Activated CD4-positive, alpha-beta T cell treated with anti-CD3 and anti-CD28 coated beads, Interleukin-2, amount 10 ng/mL, durations not matched to agents 24 days and 14 days (primary cell): Measurements from ENCODE around the gene ADORA1. TPM values are rescaled to one million over a fixed set of nuclear protein-coding genes. Genes with fewer than 3 reads are reported as not detected.

ENCODE experiments used
- DNase-seq: peaks from one replicate; pipeline ENCODE4 v3.0.0; 2022
- H3K27ac Mint-ChIP-seq: one replicate; pipeline ENCODE4 v1.8.0; 2022; ENCODE audit warnings: mild to moderate bottlenecking, mixed read lengths
- H3K27me3 Mint-ChIP-seq: one replicate; pipeline ENCODE4 v1.8.0; 2022; ENCODE audit warnings: mixed read lengths
- H3K36me3 Mint-ChIP-seq: one replicate; pipeline ENCODE4 v1.8.0; 2022; ENCODE audit warnings: low read depth, mild to moderate bottlenecking, mixed read lengths
- H3K4me1 Mint-ChIP-seq: one replicate; pipeline ENCODE4 v1.8.0; 2021; ENCODE audit warnings: mixed read lengths
- H3K4me3 Mint-ChIP-seq: one replicate; pipeline ENCODE4 v1.8.0; 2022; ENCODE audit warnings: mild to moderate bottlenecking, moderate library complexity, mixed read lengths
- H3K9me3 Mint-ChIP-seq: one replicate; pipeline ENCODE4 v1.8.0; 2021; ENCODE audit warnings: mixed read lengths
- intact Hi-C: fragments of 100-400 bp; cut with micrococcal nuclease; formaldehyde crosslinking; loops from one replicate; pipeline ENCODE4 v1.15.1; 2023
- total RNA-seq: library from RNA; stranded (reverse); gene quantifications from 2 replicates; pipeline ENCODE4 v1.2.3, GENCODE V29; 2022

Gene ADORA1
- total RNA-seq = not detected in 2 replicates

DNA sequence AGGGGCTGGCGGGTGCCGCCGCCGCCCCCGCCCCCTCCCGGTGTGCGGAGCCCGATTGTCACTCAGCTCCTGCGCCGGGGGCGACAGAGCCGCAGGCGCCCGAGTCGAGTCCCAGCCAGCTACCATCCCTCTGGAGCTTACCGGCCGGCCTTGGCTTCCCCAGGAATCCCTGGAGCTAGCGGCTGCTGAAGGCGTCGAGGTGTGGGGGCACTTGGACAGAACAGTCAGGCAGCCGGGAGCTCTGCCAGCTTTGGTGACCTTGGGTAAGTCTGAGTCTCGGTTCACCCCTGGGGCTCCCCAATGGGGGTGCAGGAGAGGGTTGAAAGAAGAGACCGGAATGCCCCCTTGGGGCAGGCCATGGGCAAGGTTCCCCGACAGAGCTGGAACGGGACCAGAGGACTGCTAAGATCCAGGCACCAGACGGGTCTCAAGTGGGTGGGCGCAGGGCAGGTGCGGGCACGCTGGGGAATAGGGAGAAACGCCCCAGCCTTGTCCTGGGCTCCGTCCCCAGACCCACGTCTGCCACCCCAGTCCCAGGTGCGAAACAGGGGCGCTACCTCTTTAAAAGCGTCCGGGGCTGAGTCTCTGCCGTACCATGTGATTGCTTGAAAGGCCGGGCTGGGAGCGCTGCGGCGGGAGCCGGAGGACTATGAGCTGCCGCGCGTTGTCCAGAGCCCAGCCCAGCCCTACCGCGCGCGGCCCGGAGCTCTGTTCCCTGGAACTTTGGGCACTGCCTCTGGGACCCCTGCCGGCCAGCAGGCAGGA is at the start of gene ADORA1:
Gene ADORA1, plus strand, starts transcription at position 61 of the 765 bp plus-strand sequence. CDS start 1,116 bp downstream, outside the sequence.
- H3K4me3 Mint-ChIP-seq = peak within 1 kb of the TSS; percentile 18
- no peak for DNase-seq
- no peak within 1 kb of the TSS for H3K27ac Mint-ChIP-seq
- H3K27me3 Mint-ChIP-seq = peaks cover 51% of the 10 kb centered on the region
- no peaks in the 10 kb centered on the region for H3K9me3 Mint-ChIP-seq
- H3K4me1 Mint-ChIP-seq = peaks cover 7% of the 10 kb centered on the region
- no peaks in the 10 kb centered on the region for H3K36me3 Mint-ChIP-seq
- intact Hi-C loops = no loop called here

GRCh38 chr1:203077956-203078355 is 49.6 kb upstream of the ADORA1 start:
- peaks cover 6% of the 10 kb centered on the region for H3K27me3 Mint-ChIP-seq
- H3K9me3 Mint-ChIP-seq = no peaks in the 10 kb centered on the region
- DNase-seq = no peak
- peaks cover 19% of the 10 kb centered on the region for H3K36me3 Mint-ChIP-seq
- H3K4me3 Mint-ChIP-seq = no peak overlapping the region
- intact Hi-C loops = no loop called here
- no peak overlapping the region for H3K27ac Mint-ChIP-seq
- peaks cover 6% of the 10 kb centered on the region for H3K4me1 Mint-ChIP-seq

DNA sequence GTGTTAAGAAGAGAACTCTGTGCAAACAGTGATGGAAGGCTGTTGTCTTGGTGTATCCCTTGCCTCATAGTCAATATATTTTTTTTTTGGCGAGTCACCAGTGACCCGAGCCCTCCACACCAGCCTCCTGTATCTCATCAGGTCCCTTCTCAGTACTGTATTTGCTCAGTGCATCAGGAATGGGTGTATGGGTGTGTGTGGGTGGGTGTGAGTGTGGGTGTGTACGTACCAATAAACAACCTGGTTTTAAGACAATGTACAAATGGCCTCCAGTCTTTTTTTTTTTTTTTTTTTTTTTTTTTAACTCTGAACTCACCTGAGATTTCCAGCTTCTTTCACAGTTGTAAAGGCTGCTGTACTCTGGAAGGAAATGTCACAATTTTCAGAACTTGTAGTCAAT is 49.0 kb upstream of the ADORA1 start:
- peaks cover 8% of the 10 kb centered on the region for H3K4me1 Mint-ChIP-seq
- peaks cover 6% of the 10 kb centered on the region for H3K27me3 Mint-ChIP-seq

GRCh38 chr1:203080456-203080855 is 47.1 kb upstream of the ADORA1 start:
- Mint-ChIP-seq H3K27me3 (peaks cover 3% of the 10 kb centered on the region), H3K9me3 (no peaks in the 10 kb centered on the region), H3K36me3 (peaks cover 7% of the 10 kb centered on the region), H3K4me1 (peaks cover 7% of the 10 kb centered on the region), H3K4me3 (no peak overlapping the region), H3K27ac (no peak overlapping the region)
- no peak for DNase-seq
- intact Hi-C loops = no loop called here

More for the DNA sequence above, 49.0 kb upstream of the ADORA1 start:
- Mint-ChIP-seq H3K27ac (no peak overlapping the region), H3K9me3 (no peaks in the 10 kb centered on the region), H3K36me3 (peaks cover 18% of the 10 kb centered on the region), H3K4me3 (no peak overlapping the region)
- no peak for DNase-seq
- intact Hi-C loops = no loop called here

DNA sequence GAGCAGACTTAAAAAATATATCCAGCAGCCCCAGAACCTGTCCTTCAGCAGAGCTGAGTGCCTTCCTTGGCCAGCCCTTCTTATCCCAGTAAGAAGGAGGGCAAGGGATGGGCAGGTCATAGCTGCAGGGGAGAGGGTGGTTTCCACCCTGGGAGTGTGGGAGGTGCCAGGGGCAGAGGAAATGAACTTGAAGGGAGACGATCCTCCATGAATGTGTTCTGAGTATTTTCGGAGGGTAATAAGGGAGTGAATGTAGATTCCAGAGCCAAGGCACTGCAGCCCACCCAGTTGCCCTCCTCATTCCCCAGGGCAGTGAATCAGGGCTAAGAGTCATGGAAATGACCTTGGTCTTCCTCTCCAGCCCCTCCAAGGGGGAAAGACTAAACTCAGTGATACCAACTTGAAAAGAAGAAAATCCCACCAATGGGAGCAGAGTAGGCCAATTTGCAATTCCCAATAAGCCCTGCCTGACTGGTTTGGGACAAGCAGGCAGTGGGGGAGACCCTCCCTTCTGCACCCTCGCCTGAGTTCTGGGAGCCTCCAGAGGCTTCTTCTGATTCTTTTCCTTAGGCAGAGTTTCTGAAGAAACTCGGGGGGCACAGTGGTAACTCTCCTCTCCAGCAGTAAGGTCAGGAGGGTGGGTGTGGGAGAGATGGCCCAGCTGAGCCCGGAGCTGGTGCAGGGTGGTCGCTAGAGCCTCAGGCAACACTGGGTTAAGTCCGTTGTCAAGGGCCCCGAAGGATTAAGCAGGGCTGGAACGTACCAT is 45.9 kb upstream of the ADORA1 start:
- no peak overlapping the region for H3K4me3 Mint-ChIP-seq
- intact Hi-C loops = no loop called here

GRCh38 chr1:203082231-203082505 is 45.4 kb upstream of the ADORA1 start:
- H3K27ac Mint-ChIP-seq = no peak overlapping the region
- no peak for DNase-seq
- H3K4me1 Mint-ChIP-seq = peaks cover 5% of the 10 kb centered on the region
- no peaks in the 10 kb centered on the region for H3K9me3 Mint-ChIP-seq
- intact Hi-C loops = no loop called here
- peaks cover 3% of the 10 kb centered on the region for H3K36me3 Mint-ChIP-seq
- H3K4me3 Mint-ChIP-seq = no peak overlapping the region
- no peaks in the 10 kb centered on the region for H3K27me3 Mint-ChIP-seq

More for the DNA sequence above, 45.9 kb upstream of the ADORA1 start:
- H3K27ac Mint-ChIP-seq = no peak overlapping the region
- H3K36me3 Mint-ChIP-seq = peaks cover 3% of the 10 kb centered on the region
- no peaks in the 10 kb centered on the region for H3K9me3 Mint-ChIP-seq
- DNase-seq = no peak
- H3K4me1 Mint-ChIP-seq = peaks cover 5% of the 10 kb centered on the region
- no peaks in the 10 kb centered on the region for H3K27me3 Mint-ChIP-seq

DNA sequence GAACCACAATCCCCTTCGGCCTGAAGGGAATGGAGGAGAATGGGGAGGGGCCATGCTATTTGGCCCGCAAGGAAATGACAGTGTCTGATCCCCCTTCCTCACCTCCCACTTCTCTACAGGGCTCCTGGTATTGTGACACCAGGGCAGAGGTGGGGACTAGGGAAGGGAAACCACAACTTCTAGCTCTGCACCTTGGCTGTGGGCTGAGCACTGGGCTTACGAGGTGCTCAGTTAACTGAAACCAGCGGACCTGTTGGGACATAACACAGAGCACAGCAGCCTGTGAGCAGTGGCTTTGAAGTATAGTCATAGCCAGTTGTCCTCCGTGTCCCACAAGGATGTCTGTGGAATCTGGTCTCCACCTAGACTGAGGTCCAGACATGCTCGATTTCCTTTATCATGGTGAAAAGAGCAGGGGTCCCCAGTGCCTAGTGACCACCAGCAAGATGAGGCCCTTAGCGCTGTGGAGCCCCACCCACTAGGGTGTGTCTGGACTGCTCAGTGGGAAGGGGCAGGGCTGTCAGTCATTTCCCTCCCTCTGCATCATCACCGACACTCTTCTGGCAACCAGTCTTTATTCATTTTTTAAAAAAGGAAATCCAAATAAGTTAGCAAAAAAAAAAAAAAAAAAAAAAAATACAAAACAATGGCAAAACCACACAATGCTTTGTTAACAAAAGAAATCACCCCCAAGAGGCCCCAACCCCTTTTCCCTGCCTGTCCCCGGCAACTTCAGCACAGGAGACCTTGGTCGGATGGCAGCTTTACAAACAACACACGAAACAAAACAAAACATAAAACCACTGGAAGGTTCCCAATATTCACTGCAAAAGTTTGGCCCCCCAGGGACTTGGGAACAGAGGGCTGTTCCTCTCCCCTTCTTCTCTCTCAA is 44.7 kb upstream of the ADORA1 start:
- Mint-ChIP-seq H3K4me1 (peaks cover 5% of the 10 kb centered on the region), H3K9me3 (no peaks in the 10 kb centered on the region), H3K27me3 (no peaks in the 10 kb centered on the region), H3K4me3 (no peak overlapping the region), H3K27ac (no peak overlapping the region), H3K36me3 (peaks cover 3% of the 10 kb centered on the region)
- intact Hi-C loops = no loop called here
- DNase-seq = no peak

- no peak overlapping the region for H3K27ac Mint-ChIP-seq
- intact Hi-C loops = no loop called here
- H3K27me3 Mint-ChIP-seq = peaks cover 5% of the 10 kb centered on the region
- no peak for DNase-seq
- H3K36me3 Mint-ChIP-seq = peaks cover 3% of the 10 kb centered on the region
- H3K4me3 Mint-ChIP-seq = no peak overlapping the region
- peaks cover 5% of the 10 kb centered on the region for H3K4me1 Mint-ChIP-seq
- no peaks in the 10 kb centered on the region for H3K9me3 Mint-ChIP-seq
These were observed 44.0 kb upstream of the ADORA1 start for GRCh38 chr1:203083463-203083921.

DNA sequence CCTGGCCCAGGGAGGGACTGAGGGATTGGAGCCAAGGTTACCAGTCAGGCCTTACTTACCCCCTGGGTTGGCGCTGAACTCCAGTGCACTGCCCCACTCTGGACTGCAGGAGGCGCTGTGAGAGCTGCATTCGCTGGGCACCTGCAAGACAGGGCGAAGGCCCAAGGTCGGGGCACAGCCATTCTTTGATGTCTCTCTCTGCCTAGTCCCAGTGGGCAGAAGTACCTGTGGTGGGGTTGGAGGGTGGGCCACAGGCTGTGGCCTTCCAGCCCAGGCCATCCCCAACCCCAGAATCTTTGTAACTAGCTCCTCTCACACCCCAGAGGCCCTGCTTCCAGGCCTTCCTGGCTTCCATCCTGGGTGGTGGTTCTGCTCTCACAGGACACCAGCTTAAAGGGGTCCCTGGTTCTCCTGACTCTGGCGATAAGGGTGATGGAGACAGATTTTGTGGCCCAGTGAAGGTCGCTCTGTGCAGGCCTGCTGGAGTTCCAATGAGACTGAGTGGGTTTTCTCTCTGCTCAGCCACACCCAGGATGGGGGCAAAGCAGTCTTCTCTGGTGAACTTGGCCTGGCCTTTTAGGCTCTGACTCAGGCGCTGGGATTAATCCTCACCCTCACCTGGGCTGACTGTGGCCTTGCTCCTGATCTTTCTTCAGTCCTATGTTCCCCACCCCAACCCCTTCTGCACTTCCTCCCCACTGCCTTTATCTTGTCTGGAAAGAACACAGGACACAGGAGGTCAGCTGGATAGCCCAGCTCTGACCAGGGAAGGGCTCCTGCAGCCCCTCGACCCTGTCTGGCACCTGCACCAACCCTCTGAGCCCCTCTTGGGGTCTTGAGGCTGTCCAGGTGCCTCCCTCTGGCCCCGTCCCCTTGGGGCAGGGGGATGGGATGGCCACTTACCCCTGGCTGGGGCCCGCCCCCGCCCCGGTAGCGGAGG is 42.7 kb upstream of the ADORA1 start:
- Mint-ChIP-seq H3K27me3 (peaks cover 6% of the 10 kb centered on the region), H3K36me3 (no peaks in the 10 kb centered on the region), H3K4me3 (no peak overlapping the region), H3K27ac (no peak overlapping the region), H3K4me1 (peaks cover 5% of the 10 kb centered on the region), H3K9me3 (no peaks in the 10 kb centered on the region)
- intact Hi-C loops = no loop called here
- peak; percentile 78 for DNase-seq

DNA sequence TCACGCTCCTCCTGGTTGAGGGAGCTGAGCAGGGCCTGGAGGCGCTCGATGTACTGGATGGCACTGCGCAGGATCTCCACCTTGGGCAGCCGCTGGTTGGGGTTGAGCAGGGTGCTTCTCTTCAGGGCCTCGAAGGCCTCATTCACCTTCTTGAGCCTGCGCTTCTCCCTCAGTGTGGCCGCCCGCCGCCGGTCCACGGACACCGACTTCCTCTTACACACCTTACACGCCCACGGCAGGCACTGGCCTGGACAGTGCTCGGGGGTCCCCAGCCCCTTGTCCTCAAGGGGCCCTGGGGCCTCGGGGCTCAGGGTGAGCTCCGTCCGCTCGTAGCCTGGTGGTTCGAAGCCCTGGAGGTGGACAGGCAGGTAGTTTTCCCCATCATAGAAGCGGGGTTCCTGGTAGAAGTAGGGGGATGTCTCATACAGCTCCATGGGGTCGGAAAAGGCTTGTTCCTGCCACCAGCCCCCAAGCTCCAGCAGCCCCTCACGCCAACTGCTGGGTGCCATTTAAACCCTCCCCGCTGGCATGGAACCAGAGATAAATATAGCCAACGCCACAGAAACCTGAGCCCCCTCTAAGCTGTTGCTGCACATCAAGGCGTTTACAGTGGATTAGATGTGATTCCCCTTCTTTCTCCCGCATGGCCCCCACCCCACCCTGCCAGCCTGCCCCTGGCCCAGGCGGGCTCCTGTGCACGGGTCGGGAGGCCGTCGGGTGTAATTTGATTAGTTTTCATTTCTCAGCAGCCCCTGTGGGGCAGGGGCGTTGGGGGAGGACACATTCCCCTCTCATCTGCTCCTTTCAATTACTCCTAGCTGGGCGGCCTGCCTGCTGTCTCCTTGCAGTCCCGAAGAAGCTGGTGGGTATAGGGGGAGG is 41.8 kb upstream of the ADORA1 start, which contains the start of gene MYOG:
Gene MYOG, minus strand, starts transcription at position 485 of the 879 bp plus-strand sequence. Its CDS starts 51 bp downstream, at position 434.
- Mint-ChIP-seq H3K27me3 (peaks cover 9% of the 10 kb centered on the region), H3K27ac (no peak within 1 kb of the TSS), H3K4me1 (peaks cover 5% of the 10 kb centered on the region), H3K9me3 (no peaks in the 10 kb centered on the region), H3K36me3 (no peaks in the 10 kb centered on the region), H3K4me3 (no peak within 1 kb of the TSS)
- DNase-seq = no peak
- intact Hi-C loops = no loop called here

DNA sequence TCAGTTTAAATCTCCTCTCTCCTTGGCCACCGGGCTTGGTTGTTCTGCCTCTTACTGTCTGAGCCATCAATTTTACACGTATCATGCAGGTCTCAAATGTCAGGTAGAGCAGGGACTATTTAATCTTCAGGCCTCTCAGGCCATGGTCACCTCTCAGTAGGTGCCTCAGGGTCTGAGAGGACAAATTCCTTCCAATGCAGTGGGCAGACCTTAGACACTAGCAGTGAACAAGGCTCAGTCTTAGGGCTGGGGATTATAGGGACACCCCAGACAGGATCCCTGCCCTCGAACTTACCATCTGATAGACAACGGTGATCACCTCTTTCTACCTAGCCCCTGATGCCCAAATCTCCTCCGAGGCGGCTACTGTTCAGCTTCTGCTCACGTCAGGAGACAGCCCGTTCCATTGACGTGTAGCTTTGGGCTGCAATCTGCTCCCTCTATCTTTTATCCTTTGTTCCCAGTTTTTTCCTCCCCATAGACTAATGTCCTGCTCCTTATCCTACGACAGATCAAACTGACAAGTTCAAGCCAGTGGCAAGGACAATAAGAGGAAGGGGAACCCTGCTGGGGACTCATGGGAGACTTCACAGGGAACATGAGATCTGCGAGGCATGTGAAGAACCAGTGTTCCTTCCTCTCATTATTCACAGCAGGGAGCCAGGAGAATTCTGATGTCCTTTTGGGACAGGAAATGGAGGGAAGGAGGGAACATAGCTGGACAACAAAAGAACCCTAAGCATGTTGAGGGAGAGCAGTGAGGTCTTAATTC is 40.3 kb upstream of the ADORA1 start:
- intact Hi-C loops = no loop called here
- Mint-ChIP-seq H3K27me3 (peaks cover 12% of the 10 kb centered on the region), H3K27ac (no peak overlapping the region)

DNA sequence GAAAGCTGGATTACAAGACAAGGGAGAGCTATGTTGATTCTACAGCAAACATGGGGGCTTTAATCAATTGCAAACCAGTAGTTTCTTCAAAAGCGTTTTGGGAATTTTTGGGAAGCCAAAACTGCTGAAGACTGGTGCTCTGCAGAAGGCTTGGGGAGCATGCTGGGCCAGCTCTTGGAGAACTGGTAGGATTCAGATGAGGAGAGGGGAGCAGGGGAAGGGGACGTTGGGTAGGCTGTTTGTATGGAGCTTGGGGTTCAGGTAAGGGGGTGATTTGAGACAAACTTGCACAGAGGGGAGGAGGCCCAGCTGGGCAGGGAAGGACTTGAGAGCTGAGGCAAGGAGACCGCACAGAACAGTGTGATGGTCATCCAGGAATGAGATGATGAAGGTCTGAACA is 39.1 kb upstream of the ADORA1 start:
- no peak overlapping the region for H3K4me3 Mint-ChIP-seq
- H3K4me1 Mint-ChIP-seq = no peaks in the 10 kb centered on the region
- H3K9me3 Mint-ChIP-seq = no peaks in the 10 kb centered on the region
- no peak overlapping the region for H3K27ac Mint-ChIP-seq
- H3K27me3 Mint-ChIP-seq = peaks cover 17% of the 10 kb centered on the region
- intact Hi-C loops = no loop called here
- no peak for DNase-seq
- no peaks in the 10 kb centered on the region for H3K36me3 Mint-ChIP-seq

More for the DNA sequence above, 40.3 kb upstream of the ADORA1 start:
- no peak for DNase-seq
- H3K36me3 Mint-ChIP-seq = no peaks in the 10 kb centered on the region
- H3K9me3 Mint-ChIP-seq = no peaks in the 10 kb centered on the region
- H3K4me1 Mint-ChIP-seq = peaks cover 5% of the 10 kb centered on the region
- no peak overlapping the region for H3K4me3 Mint-ChIP-seq
